Measurements from ENCODE around the gene ITGB1.

Gene ITGB1

DNA sequence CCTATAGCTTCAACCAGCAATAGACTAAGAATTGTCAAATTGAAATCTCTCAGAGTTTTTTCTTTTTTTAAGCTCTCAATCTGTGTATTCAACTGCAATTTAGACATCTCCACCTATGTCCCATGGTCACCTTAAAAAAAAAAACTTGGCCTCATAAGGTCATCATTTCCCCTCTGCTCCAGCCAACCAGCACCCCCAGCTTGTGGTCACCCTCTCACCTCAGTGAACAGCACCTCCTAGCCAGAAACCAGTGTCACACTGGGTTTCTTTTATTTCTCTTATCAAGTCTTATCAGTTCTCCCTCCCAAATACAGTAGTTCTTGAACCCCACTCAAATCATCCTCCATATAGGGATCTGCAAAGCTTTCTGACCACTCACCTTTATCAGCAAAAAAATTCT lies 4.0 kb downstream of the ITGB1 start:
- Histone ChIP-seq H3K4me3 (ENCODE audit: low read depth, low read length) (peak overlapping the region; percentile 27; the same call in 1 of the 2 replicates), H3K9ac (ENCODE audit: low read length) (no peak overlapping the region), H3K4me1 (ENCODE audit: control insufficient read depth, insufficient read depth, low read length) (peaks cover 70% of the 10 kb centered on the region), H3K9me3 (ENCODE audit: control insufficient read depth, insufficient read depth, low read depth, low read length) (no peaks in the 10 kb centered on the region), H3K27me3 (ENCODE audit: control insufficient read depth, insufficient read depth, low read length) (no peaks in the 10 kb centered on the region), H3K27ac (ENCODE audit: low read depth, low read length) (no peak overlapping the region), H3K36me3 (ENCODE audit: control insufficient read depth, insufficient read depth, low read length) (peaks cover 5% of the 10 kb centered on the region; the same call in 1 of the 2 replicates)

DNA sequence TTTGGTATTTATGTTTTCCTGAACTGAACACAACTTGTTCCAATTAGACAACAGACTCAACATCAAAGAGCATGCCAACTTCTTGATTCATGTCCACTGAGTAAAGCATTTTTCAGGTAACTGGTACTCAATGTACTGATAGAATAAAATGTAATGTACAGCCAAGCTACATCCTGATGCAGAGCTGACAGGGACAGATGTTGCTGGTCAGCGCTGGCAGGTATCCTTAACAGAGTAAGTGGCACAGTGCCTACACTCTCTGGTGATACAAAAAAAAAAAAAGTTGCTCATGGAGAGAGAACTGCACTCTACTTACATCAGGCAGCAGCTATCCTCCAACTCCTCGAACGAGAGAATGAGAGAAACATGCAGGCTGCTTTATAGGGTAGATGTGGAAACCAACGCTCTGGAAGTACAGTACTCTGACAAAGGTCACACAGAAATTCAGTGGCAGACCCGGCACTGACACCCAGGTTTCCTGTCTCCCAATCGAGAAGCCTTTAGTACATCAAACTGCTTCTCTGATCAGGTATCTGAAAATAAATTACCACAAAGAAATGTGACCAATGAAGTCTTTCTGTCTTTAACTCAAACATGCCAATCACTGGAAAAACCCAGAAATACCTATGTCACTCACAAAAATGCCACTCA lies 4.6 kb downstream of the ITGB1 start:
- Histone ChIP-seq H3K4me3 (ENCODE audit: low read depth, low read length) (peak overlapping the region; percentile 27; the same call in 1 of the 2 replicates), H3K36me3 (ENCODE audit: control insufficient read depth, insufficient read depth, low read length) (peaks cover 5% of the 10 kb centered on the region; the same call in 1 of the 2 replicates), H3K27me3 (ENCODE audit: control insufficient read depth, insufficient read depth, low read length) (no peaks in the 10 kb centered on the region), H3K9ac (ENCODE audit: low read length) (no peak overlapping the region), H3K9me3 (ENCODE audit: control insufficient read depth, insufficient read depth, low read depth, low read length) (no peaks in the 10 kb centered on the region), H3K27ac (ENCODE audit: low read depth, low read length) (no peak overlapping the region), H3K4me1 (ENCODE audit: control insufficient read depth, insufficient read depth, low read length) (peaks cover 76% of the 10 kb centered on the region)

DNA sequence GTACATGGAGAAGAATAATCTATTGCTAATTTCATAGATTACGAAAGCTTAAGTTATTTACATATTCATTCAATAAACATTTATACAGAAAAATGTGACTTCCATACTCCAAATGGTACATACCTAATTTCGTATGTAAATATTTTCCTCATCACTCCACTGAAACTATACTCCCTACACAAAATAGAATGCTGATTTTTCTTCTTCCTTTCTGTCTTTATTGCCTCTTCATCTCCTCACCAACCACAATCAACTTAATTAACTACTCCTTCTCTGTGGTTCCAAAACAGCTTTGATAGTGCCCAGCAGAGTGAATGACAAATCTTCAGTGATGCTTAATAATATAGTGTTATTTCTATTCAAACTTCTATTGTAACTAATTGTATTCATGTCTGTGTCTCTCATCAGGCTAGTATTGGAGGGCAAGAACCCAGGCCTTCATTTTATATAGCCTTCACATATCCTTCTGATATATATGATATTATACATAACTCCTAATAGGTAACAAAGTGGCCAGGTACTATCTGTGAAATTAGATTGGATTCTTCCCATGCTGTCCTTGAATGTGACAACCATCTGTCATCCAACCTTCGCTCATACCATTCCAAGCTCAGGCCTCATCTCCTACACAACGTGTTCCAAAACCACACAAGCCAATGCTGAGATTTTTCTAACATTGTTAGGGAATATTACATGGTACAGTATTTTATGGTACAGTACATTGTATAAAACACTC lies 5.3 kb downstream of the ITGB1 start:
- H3K4me1 ChIP-seq (ENCODE audit: control insufficient read depth, insufficient read depth, low read length), result peaks cover 83% of the 10 kb centered on the region

DNA sequence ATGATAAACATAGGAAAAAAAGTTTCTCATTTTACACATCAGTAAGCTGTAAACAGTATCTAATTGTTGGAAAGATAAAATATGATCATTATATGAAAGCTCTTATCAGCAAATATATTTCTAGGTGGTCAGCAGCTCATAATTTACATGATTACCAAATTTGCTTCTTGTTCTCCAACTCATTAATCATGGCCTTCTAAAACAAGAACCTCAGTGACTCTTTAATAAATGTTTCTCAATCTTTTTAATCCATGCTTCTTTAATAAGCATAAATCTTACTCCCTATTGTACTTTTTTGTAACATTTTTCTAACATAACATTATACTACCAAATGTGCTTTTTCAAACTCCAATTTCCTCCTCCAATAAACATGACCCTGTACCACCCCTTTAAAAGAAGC lies 5.9 kb downstream of the ITGB1 start:
- H3K36me3 ChIP-seq (ENCODE audit: control insufficient read depth, insufficient read depth, low read length), result peaks cover 5% of the 10 kb centered on the region; the same call in 1 of the 2 replicates
- H3K9ac ChIP-seq (ENCODE audit: low read length), result no peak overlapping the region
- peaks cover 84% of the 10 kb centered on the region for H3K4me1 ChIP-seq (ENCODE audit: control insufficient read depth, insufficient read depth, low read length)
- H3K9me3 ChIP-seq (ENCODE audit: control insufficient read depth, insufficient read depth, low read depth, low read length), result no peaks in the 10 kb centered on the region
- peak overlapping the region; percentile 5; the same call in 1 of the 2 replicates for H3K4me3 ChIP-seq (ENCODE audit: low read depth, low read length)
- H3K27ac ChIP-seq (ENCODE audit: low read depth, low read length), result no peak overlapping the region
- H3K27me3 ChIP-seq (ENCODE audit: control insufficient read depth, insufficient read depth, low read length), result no peaks in the 10 kb centered on the region

More for the DNA sequence above, 5.3 kb downstream of the ITGB1 start:
- Histone ChIP-seq H3K27me3 (ENCODE audit: control insufficient read depth, insufficient read depth, low read length) (no peaks in the 10 kb centered on the region), H3K9me3 (ENCODE audit: control insufficient read depth, insufficient read depth, low read depth, low read length) (no peaks in the 10 kb centered on the region), H3K27ac (ENCODE audit: low read depth, low read length) (no peak overlapping the region), H3K9ac (ENCODE audit: low read length) (no peak overlapping the region), H3K4me3 (ENCODE audit: low read depth, low read length) (peak overlapping the region; percentile 5; the same call in 1 of the 2 replicates), H3K36me3 (ENCODE audit: control insufficient read depth, insufficient read depth, low read length) (peaks cover 5% of the 10 kb centered on the region; the same call in 1 of the 2 replicates)

DNA sequence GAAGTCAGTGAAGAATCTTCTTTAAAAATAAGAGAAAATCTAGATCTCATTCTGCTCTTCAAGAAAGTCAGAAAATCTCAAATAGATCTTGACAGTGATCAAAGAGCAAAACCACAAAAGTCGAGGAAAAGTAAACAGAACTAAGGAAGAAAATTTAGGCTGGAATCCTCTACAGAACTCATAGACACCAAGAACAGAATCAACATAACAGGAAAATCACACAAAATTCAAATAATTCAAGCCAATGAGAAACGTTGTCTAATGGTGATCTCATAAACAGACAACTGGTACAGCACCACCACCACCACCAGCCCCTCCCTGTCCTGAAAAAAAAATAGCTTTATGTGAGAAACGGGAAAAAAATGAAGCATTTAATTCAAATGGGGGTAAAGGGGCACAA lies 6.9 kb downstream of the ITGB1 start:
- Histone ChIP-seq H3K27me3 (ENCODE audit: control insufficient read depth, insufficient read depth, low read length) (no peaks in the 10 kb centered on the region), H3K9ac (ENCODE audit: low read length) (peak overlapping the region; percentile 15), H3K9me3 (ENCODE audit: control insufficient read depth, insufficient read depth, low read depth, low read length) (no peaks in the 10 kb centered on the region), H3K36me3 (ENCODE audit: control insufficient read depth, insufficient read depth, low read length) (peaks cover 5% of the 10 kb centered on the region; the same call in 1 of the 2 replicates), H3K4me1 (ENCODE audit: control insufficient read depth, insufficient read depth, low read length) (peaks cover 87% of the 10 kb centered on the region), H3K4me3 (ENCODE audit: low read depth, low read length) (peak overlapping the region; percentile 56), H3K27ac (ENCODE audit: low read depth, low read length) (peak overlapping the region; percentile 53)

DNA sequence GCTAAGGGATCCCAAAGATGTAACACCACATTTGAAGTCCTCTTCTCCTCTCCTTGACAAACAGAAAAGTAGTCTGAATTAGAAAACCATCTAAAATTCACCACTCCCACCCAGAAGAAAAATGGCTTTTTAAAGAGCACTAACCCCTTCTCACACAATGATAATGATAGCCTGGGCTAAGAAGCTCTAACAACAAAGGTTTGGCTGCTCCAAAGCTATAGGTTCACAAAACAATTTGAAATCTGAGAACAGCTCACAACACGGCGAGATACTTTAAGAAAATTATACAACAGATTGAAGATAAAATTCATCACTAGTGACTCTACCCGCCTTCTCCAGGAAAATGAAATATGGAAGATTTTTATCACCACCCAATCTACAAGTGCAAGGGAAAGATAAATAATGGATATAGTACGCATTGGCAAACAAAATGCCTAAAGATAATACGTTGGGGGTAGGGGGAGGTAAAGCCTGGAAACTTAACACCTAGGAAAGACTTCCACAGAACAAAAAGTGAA lies 7.4 kb downstream of the ITGB1 start:
- H3K36me3 ChIP-seq (ENCODE audit: control insufficient read depth, insufficient read depth, low read length), result peaks cover 5% of the 10 kb centered on the region; the same call in 1 of the 2 replicates
- H3K27ac ChIP-seq (ENCODE audit: low read depth, low read length), result peak overlapping the region; percentile 53
- H3K27me3 ChIP-seq (ENCODE audit: control insufficient read depth, insufficient read depth, low read length), result no peaks in the 10 kb centered on the region
- H3K4me1 ChIP-seq (ENCODE audit: control insufficient read depth, insufficient read depth, low read length), result peaks cover 84% of the 10 kb centered on the region
- H3K9me3 ChIP-seq (ENCODE audit: control insufficient read depth, insufficient read depth, low read depth, low read length), result no peaks in the 10 kb centered on the region
- H3K4me3 ChIP-seq (ENCODE audit: low read depth, low read length), result peak overlapping the region; percentile 56
- H3K9ac ChIP-seq (ENCODE audit: low read length), result peak overlapping the region; percentile 15

DNA sequence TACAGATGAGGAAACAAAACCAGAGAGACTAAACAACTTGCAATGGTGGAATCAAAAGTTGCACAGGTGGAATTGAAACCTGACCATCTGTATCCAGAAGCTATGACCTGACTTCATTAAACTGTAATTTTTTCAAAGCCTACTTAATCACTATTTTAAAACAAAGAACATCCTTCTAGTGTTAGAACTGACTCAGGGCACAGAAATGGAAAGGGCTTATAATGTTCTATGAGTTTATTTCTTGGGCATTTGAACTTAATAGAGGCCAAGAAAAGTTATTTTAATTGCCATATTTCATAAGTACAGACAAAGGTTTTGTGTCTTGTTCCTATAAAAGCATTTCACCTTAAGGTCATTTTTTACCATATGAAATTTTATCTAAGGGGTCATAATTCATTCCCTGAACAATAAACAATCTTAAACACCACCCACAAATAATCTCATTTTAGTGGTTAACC lies 8.8 kb downstream of the ITGB1 start:
- Histone ChIP-seq H3K27ac (ENCODE audit: low read depth, low read length) (no peak overlapping the region), H3K4me1 (ENCODE audit: control insufficient read depth, insufficient read depth, low read length) (peaks cover 78% of the 10 kb centered on the region), H3K9ac (ENCODE audit: low read length) (no peak overlapping the region)

DNA sequence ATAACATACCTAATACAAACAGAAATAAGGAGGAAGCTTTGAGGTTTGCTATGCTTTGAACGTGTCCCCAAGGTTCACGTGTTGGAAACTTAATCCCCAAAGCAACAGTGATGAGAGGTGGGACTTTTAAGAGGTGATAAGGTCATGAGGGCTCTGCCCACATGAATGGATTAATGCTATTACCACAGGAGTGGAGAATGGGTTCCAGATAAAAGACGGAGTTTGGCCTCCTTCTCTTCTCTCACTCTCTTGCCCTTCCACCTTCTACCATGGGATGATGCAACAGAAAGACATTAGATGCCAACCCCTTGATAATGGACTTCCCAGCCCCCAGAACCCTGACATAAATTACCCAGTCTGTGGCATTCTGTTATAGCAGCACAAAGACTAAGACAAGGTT lies 9.6 kb downstream of the ITGB1 start:
- peaks cover 78% of the 10 kb centered on the region for H3K4me1 ChIP-seq (ENCODE audit: control insufficient read depth, insufficient read depth, low read length)

More for the DNA sequence above, 8.8 kb downstream of the ITGB1 start:
- H3K9me3 ChIP-seq (ENCODE audit: control insufficient read depth, insufficient read depth, low read depth, low read length), result no peaks in the 10 kb centered on the region
- H3K4me3 ChIP-seq (ENCODE audit: low read depth, low read length), result no peak overlapping the region
- H3K27me3 ChIP-seq (ENCODE audit: control insufficient read depth, insufficient read depth, low read length), result no peaks in the 10 kb centered on the region
- peaks cover 5% of the 10 kb centered on the region; the same call in 1 of the 2 replicates for H3K36me3 ChIP-seq (ENCODE audit: control insufficient read depth, insufficient read depth, low read length)

DNA sequence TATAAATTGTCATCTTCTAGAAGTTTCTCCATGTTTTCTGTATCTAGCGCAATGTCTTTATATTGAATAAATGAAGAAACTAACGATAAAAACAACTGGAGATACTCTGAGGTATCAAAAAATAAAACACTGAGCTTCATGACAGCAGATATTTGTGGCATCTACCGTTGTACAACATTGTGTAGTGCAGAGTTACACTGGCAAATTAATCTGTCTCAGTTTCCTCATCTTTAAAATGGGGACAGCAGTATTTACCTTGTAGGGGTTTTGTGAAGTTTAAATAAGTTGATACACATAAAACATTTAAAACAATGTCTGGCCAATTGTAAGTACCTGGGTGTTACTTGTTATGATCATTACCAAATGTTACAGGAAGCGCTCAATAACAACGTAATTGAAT lies 10.4 kb downstream of the ITGB1 start:
- Histone ChIP-seq H3K4me1 (ENCODE audit: control insufficient read depth, insufficient read depth, low read length) (peaks cover 72% of the 10 kb centered on the region), H3K27me3 (ENCODE audit: control insufficient read depth, insufficient read depth, low read length) (no peaks in the 10 kb centered on the region), H3K9me3 (ENCODE audit: control insufficient read depth, insufficient read depth, low read depth, low read length) (no peaks in the 10 kb centered on the region), H3K27ac (ENCODE audit: low read depth, low read length) (no peak overlapping the region), H3K9ac (ENCODE audit: low read length) (no peak overlapping the region), H3K36me3 (ENCODE audit: control insufficient read depth, insufficient read depth, low read length) (no peaks in the 10 kb centered on the region), H3K4me3 (ENCODE audit: low read depth, low read length) (no peak overlapping the region)

More for the DNA sequence above, 9.6 kb downstream of the ITGB1 start:
- Histone ChIP-seq H3K9ac (ENCODE audit: low read length) (no peak overlapping the region), H3K4me3 (ENCODE audit: low read depth, low read length) (no peak overlapping the region), H3K9me3 (ENCODE audit: control insufficient read depth, insufficient read depth, low read depth, low read length) (no peaks in the 10 kb centered on the region), H3K27me3 (ENCODE audit: control insufficient read depth, insufficient read depth, low read length) (no peaks in the 10 kb centered on the region), H3K27ac (ENCODE audit: low read depth, low read length) (no peak overlapping the region), H3K36me3 (ENCODE audit: control insufficient read depth, insufficient read depth, low read length) (peaks cover 5% of the 10 kb centered on the region; the same call in 1 of the 2 replicates)

DNA sequence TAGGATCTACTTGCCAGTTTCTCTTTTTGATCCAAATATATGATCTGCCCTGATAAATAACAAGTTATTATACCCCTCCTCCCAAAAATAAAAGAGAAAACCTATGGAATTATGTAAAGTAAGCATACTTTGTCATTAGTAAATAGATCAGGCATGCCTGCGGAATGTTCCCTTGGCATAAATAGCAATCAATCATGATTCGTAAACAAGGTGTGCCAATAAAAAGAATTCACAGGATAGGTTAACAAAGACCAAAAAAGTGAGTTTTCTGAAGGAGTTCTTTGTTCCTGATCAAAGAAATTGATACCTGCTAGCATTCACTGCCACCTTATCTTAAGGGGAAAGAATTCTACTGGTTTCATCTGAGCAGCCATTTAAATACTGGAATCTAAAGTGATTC lies 11.9 kb downstream of the ITGB1 start:
- Histone ChIP-seq H3K27me3 (ENCODE audit: control insufficient read depth, insufficient read depth, low read length) (no peaks in the 10 kb centered on the region), H3K9me3 (ENCODE audit: control insufficient read depth, insufficient read depth, low read depth, low read length) (no peaks in the 10 kb centered on the region), H3K9ac (ENCODE audit: low read length) (no peak overlapping the region), H3K36me3 (ENCODE audit: control insufficient read depth, insufficient read depth, low read length) (no peaks in the 10 kb centered on the region), H3K27ac (ENCODE audit: low read depth, low read length) (no peak overlapping the region), H3K4me3 (ENCODE audit: low read depth, low read length) (no peak overlapping the region), H3K4me1 (ENCODE audit: control insufficient read depth, insufficient read depth, low read length) (peaks cover 67% of the 10 kb centered on the region)

All from HUES6 (cell line).